Activated T-cell treated with anti-CD3 and anti-CD28 coated beads, Interleukin-2, amount 50 U/mL, for 48 hours (primary cell): ENCODE measurements around the gene C11orf87.

Experiments
- DNase-seq, 2 experiments: peaks; one replicate each; pipeline ENCODE4 v3.0.0-alpha.2; 2020

C11orf87 gene

GRCh38 chr11:109421981-109422869 is at the start of gene C11orf87:
C11orf87 (plus strand) TSS chr11:109422190; CDS start chr11:109423634, 1,444 bp downstream.
- no peak for DNase-seq

- DNase-seq: no peak
These were observed 48.0 kb upstream of the C11orf87 start for GRCh38 chr11:109374032-109374431.

- no peak for DNase-seq
These were observed 47.5 kb upstream of the C11orf87 start for GRCh38 chr11:109374441-109374840.

- DNase-seq: no peak
These were observed 44.8 kb upstream of the C11orf87 start for GRCh38 chr11:109377039-109377742.

- no peak for DNase-seq
These were observed 44.0 kb upstream of the C11orf87 start for GRCh38 chr11:109378034-109378433.

- no peak for DNase-seq
These were observed 38.7 kb upstream of the C11orf87 start for GRCh38 chr11:109383306-109383705.

- no peak for DNase-seq
These were observed 37.1 kb upstream of the C11orf87 start for GRCh38 chr11:109384873-109385272.

- no peak for DNase-seq
These were observed 33.0 kb upstream of the C11orf87 start for GRCh38 chr11:109388982-109389381.

GRCh38 chr11:109390752-109391151 is 31.2 kb upstream of the C11orf87 start:
- no peak for DNase-seq

GRCh38 chr11:109401545-109401944 is 20.4 kb upstream of the C11orf87 start:
- no peak for DNase-seq

GRCh38 chr11:109405671-109406070 is 16.3 kb upstream of the C11orf87 start:
- no peak for DNase-seq

GRCh38 chr11:109416601-109417000 is 5.4 kb upstream of the C11orf87 start:
- DNase-seq: no peak

GRCh38 chr11:109422870-109423465 is 978 bp downstream of the C11orf87 start:
- no peak for DNase-seq

GRCh38 chr11:109423466-109424190 is 1.6 kb downstream of the C11orf87 start:
- peak in 1 of 2 experiments; percentile 14 for DNase-seq

- peak in 1 of 2 experiments; percentile 20 for DNase-seq
These were observed 2.9 kb downstream of the C11orf87 start for GRCh38 chr11:109424901-109425300.

GRCh38 chr11:109425554-109425953 is 3.6 kb downstream of the C11orf87 start:
- no peak for DNase-seq

- no peak for DNase-seq
These were observed 4.7 kb downstream of the C11orf87 start for GRCh38 chr11:109426442-109427240.

- DNase-seq: no peak
These were observed 10.1 kb downstream of the C11orf87 start for GRCh38 chr11:109432105-109432504.

- no peak for DNase-seq
These were observed 11.8 kb downstream of the C11orf87 start for GRCh38 chr11:109433753-109434256.

- no peak for DNase-seq
These were observed 13.2 kb downstream of the C11orf87 start for GRCh38 chr11:109435121-109435742.

- DNase-seq: no peak
These were observed 17.7 kb downstream of the C11orf87 start for GRCh38 chr11:109439684-109440083.
